GM19238 (cell line): ENCODE results near the gene CDC42BPA.

Source experiments
- DNase-seq: peaks from one replicate; pipeline ENCODE4 v3.0.0; 2011; ENCODE audit warnings: low spot score; ENCODE audit not compliant: insufficient read length

Gene CDC42BPA

DNA sequence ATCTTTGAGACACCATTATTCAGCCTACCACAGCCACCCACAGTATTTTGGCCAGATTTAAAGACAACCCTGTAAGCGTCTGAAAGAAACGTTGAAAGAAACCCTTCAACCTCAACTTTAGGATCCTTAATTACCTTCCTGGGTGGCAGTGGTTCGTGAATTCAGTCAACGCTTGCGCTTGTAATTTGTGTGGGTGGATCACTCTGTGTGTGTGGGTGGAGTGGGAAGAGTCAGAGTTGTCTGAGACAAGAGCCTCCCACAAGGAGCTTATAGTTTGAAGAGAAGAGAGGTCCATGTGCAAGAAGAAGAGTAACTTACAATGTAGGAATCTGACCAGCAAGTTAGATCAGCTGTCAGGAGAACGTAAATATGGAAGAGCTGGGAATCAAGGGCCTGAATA lies 369.8 kb downstream of the CDC42BPA start:
- no peak for DNase-seq

DNA sequence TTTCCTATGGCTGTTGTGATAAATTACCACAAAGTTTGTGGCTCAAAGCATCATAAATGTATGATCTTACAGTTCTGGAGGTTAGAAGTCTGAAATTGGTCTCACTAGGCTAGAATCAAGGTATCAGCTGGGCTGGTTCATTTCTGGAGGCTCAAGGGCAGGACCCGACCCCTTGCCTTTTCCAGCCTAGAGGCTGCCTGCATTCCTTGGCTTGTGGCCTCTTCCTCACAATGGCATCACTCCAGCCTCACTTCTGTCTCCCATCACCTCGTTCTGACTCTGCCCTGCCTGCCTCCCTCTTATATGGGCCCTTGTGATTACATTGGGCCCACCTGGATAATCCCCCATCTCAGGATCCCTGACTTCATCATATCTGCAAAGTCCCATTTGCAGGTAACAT lies 370.2 kb downstream of the CDC42BPA start:
- DNase-seq: no peak

DNA sequence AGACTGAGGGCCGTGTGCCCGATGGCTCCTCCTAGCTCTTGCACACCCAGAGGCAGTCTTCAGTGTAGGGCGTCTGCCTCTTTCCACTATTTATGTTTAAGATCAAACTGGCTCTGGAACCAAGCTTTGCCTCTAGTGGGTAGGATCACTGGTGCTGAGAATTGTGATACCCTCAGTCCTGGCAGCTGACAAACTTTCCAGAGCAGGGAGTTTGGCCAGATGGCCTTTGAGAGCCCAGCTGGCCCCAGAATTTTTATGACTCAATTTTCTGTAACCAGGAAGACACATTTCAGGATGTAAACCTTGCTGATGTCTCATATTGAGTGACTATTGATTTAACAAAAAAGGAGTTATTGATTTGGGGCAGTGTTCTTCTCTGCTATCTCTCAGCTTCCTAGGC lies 371.5 kb downstream of the CDC42BPA start:
- DNase-seq: no peak

DNA sequence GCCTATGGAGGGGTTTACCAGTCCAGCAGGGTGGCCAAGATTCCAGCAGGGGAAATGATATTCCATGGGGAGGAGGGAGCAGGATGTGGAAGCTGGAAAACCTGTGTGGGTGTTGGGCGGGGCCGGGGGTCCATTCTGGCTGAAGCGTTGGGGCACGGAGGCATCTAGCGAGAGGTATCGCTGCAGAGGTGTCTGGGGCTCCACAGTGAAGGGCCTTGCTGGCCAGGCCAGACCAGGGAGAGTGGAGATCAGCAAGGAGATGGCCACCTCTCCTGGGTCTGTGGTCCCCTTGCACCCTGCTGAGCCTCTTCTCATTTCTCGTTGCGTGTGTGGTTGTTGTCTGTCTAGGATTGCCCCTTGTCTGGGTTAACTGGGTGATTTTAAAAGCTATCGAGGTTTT lies 372.0 kb downstream of the CDC42BPA start:
- no peak for DNase-seq

DNA sequence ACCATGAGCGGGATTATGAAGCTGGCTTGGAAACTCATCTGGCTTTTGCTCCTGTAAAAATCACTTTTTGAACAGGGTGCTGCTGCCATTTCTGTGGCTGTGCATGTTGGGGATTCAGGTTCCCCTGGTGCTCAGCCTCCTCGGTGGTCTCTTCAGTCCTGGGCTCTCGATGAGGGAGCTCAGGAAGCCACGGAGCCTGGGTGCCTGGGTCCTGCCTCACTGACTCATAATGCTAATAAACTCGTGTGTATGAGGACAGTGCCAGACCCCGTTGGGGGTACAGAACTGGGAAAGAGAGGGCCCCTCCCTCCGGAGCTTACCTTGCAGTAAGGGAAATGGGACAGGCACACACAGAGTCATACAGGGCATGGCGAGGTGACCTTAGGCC lies 372.4 kb downstream of the CDC42BPA start:
- DNase-seq: no peak

DNA sequence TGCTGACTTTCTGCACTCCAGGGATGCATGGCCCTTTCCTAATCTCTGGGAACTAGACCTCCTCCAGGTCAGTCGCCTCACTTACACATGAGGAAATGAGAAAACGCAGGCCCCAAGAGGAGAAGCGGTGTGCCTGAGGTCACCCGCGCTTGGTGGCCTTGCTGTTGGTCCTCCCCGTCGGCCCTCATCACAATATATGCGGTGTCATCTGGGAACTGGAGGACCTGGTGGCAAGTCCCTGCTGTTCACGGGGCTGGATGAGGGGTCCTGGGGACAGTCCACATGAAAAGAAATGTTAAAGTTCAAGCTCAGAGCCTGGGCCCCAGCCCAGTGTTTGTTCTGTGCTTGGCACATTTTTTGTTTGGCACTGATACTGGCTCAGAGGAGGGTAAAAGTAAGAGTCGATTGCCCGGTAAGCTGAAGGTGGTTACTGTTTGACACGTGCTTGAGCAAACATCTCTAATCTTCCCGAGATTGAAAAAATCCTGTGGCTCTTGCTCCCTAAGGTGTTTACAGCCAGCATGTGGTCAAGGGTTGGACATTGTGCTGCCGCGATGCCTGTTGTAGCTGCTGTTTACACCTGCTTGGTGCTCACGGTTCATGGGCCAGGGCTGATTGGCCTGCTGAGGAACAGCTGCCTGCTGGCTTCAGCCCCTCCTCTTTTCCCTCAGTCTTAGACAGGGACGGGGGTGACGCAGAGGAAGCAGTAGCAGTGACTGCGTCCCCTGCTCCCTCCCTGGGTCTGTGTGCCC lies 373.0 kb downstream of the CDC42BPA start:
- no peak for DNase-seq

- no peak for DNase-seq
Observed at GRCh38 chr1:226943927-226944326, 374.4 kb downstream of the CDC42BPA start.

DNA sequence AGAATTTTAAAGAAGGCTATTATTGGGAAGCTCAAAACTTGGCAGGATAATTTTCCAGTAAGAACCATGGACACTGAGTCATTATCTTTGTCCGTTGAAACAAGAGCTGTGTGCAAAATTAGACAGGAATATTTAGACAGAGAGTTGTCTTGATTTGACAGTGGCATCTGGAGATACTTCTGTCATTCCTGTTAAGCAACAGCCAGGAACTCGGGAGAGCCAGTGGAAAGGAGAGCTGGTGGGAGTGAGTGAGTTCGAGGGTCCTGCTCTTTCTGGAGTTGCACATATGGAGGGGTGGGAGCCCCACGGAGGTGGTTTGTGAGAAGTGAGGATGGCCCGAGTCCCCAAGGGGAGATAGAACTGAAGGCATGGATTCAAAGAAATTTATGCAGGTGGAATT lies 375.1 kb downstream of the CDC42BPA start:
- DNase-seq: no peak

DNA sequence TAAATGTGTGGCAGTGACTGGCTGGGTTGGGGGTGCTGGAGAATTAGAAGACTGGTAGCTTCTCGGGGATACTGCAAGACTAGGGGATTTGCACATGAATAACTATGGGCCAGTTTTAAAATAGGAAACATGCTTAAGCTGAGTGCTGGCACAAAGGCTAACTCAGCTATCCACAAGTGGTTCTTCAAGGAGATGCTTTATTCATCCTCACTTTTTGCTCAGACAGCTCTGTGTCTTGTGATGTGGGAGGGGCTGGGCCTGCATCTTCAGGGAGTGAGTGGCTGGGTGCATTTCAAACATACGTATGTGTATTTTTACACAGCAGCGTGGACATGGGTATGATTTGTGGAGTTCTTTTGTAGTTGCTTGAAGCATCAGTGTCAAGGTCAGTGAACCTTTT lies 375.9 kb downstream of the CDC42BPA start:
- no peak for DNase-seq

DNA sequence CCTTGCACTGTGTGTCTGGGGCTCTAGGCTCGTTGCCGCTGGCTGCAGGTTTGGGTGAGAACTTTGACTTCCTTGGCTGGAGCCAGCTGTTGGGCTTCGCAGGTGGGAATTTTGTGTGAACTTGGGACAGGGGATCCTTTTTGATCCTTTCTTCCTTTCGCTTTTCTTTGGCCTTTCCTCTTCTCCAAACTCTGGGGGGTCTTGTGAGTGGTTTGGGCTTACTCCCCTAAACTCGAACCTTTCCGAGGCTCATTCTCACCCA lies 377.6 kb downstream of the CDC42BPA start:
- DNase-seq: no peak

- DNase-seq: peak; percentile 95
Observed at GRCh38 chr1:226940029-226940805, 378.1 kb downstream of the CDC42BPA start, which contains the start of gene COQ8A. TSS of gene COQ8A (plus strand) at chr1:226940294. CDS start at chr1:226961386, 21,092 bp downstream.
